Measurements from ENCODE around the gene EPM2A.

DNA sequence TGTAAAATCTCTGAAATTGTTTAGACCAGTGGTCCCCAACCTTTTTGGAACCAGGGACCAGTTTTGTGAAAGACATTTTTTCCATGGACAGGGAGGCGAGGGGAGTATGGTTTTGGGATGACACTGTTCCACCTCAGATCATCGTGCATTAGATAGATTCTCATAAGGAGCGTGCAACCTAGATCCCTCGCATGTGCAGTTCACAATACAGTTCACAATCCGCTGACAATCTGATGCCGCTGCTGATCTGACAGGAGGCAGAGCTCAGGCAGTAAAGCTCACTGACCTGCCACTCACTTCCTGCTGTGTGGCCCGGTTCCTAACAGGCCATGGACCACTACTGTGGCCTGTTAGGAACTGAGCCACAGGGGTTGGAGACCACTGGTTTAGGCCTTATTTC is 115.2 kb downstream of the EPM2A start:
- TF ChIP-seq CTCF (conservative IDR thresholded peaks at IDR 0.05; ENCODE audit: low read depth in 2 of 2) (no peak), POLR2AphosphoS5 (IDR thresholded peaks at IDR 0.05; ENCODE audit: low read depth) (no peak), NANOG (IDR thresholded peaks at IDR 0.05; ENCODE audit: borderline replicate concordance) (no peak), EZH2 (IDR thresholded peaks at IDR 0.05; ENCODE audit: low read depth, unreplicated experiment) (no peak), REST (IDR thresholded peaks at IDR 0.05; ENCODE audit: unreplicated experiment) (no peak), EZH2phosphoT487 (IDR thresholded peaks at IDR 0.05; ENCODE audit: unreplicated experiment) (no peak), CREB1 (CRISPR knock-in tag; IDR thresholded peaks at IDR 0.05; ENCODE audit: low read depth) (no peak)
- TF ChIP-seq, protein P1, sequence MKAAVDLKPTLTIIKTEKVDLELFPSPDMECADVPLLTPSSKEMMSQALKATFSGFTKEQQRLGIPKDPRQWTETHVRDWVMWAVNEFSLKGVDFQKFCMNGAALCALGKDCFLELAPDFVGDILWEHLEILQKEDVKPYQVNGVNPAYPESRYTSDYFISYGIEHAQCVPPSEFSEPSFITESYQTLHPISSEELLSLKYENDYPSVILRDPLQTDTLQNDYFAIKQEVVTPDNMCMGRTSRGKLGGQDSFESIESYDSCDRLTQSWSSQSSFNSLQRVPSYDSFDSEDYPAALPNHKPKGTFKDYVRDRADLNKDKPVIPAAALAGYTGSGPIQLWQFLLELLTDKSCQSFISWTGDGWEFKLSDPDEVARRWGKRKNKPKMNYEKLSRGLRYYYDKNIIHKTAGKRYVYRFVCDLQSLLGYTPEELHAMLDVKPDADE (IDR thresholded peaks at IDR 0.05): no peak
